ENCODE measurements around the gene CCDC88C. TPM values are rescaled to one million over a fixed set of nuclear protein-coding genes. Genes with fewer than 3 reads are reported as not detected.

The CCDC88C gene
- total and polyA plus RNA-seq, 2 donors (not counting 3 experiments of a cell fraction or from before 2014, with no cell fraction given) = 11.4 to 52.1 TPM

GRCh38 chr14:91306547-91306946 is 111.1 kb downstream of the CCDC88C start:
- no peaks in the 10 kb centered on the region for H3K9me1 ChIP-seq (replicated peaks; ENCODE audit: control insufficient read depth, extremely low read depth, insufficient read depth, low read length)
- DNase-seq (ENCODE audit: low read depth, low spot score) = no peak

More at GRCh38 chr14:91306547-91306946, 111.1 kb downstream of the CCDC88C start:
- Histone ChIP-seq H3K4me2 (ENCODE audit: insufficient read depth, low read length) (no peak overlapping the region), H2AFZ (ENCODE audit: low read depth, low read length) (no peak overlapping the region), H3K79me2 (ENCODE audit: control insufficient read depth, insufficient read depth, low read length) (no peaks in the 10 kb centered on the region), H3K9ac (replicated peaks; ENCODE audit: extremely low read depth, insufficient read depth, low read length) (no peak overlapping the region), H3K9me3 (replicated peaks; ENCODE audit: control insufficient read depth, insufficient read depth, low read length) (no peaks in the 10 kb centered on the region), H3K27ac (ENCODE audit: insufficient read depth, low read depth, low read length) (no peak overlapping the region), H3K36me3 (ENCODE audit: control insufficient read depth in 2 of 2, extremely low read depth in 1 of 2, insufficient read depth in 2 of 2, low read length in 2 of 2) (peaks cover 0 to 29% of the 10 kb centered on the region in 2 experiments), H3K4me3 (replicated peaks in 1 of 3; ENCODE audit: insufficient read depth in 1 of 3, low read depth in 1 of 3, low read length in 3 of 3) (no peak overlapping the region), H4K20me1 (replicated peaks; ENCODE audit: control insufficient read depth, extremely low read depth, insufficient read depth, low read length) (no peaks in the 10 kb centered on the region), H3K27me3 (ENCODE audit: control insufficient read depth in 2 of 2, insufficient read depth in 2 of 2, low read length in 2 of 2) (no peaks in the 10 kb centered on the region), H3K4me1 (ENCODE audit: control insufficient read depth, extremely low read depth, insufficient read depth, low read length) (peaks cover 9% of the 10 kb centered on the region)
- FAIRE-seq = no peak
- CTCF ChIA-PET = no interaction called here
- POLR2A ChIA-PET = no interaction called here
- dilution Hi-C loops (cut with MboI; ENCODE audit: extremely low pct_ligation_motif_present, low sequenced_read_pairs) = no loop called here
- TF ChIP-seq EZH2 (IDR thresholded peaks at IDR 0.05; ENCODE audit: borderline replicate concordance, low read depth, low read length, severe bottlenecking) (no peak), CTCF (IDR thresholded peaks at IDR 0.05; ENCODE audit: extremely low read depth in 1 of 2, insufficient read depth in 1 of 2, low read depth in 1 of 2, low read length in 2 of 2) (no peak), POLR2AphosphoS5 (IDR thresholded peaks at IDR 0.05; ENCODE audit: insufficient read depth, low read depth, low read length) (no peak), JUN (IDR thresholded peaks at IDR 0.05; ENCODE audit: borderline replicate concordance, insufficient read depth, insufficient read length, low read depth) (no peak), GATA2 (IDR thresholded peaks at IDR 0.05; ENCODE audit: insufficient read depth, insufficient read length, low read depth, low read length) (no peak), FOS (IDR thresholded peaks at IDR 0.05; ENCODE audit: borderline replicate concordance, insufficient read depth, low read length) (no peak), POLR2A (IDR thresholded peaks at IDR 0.05; ENCODE audit: low read depth, low read length) (no peak), MYC (IDR thresholded peaks at IDR 0.05; ENCODE audit: low read depth, low read length) (no peak)
- no TSS peak for BruUV-seq (replicated peaks)
- intact Hi-C loops (cut with micrococcal nuclease) = no loop called here

Data from endothelial cell of umbilical vein (primary cell).